Measurements from ENCODE around the gene POLDIP2. TPM values are rescaled to one million over a fixed set of nuclear protein-coding genes. Genes with fewer than 3 reads are reported as not detected.

The POLDIP2 gene
- total and polyA plus RNA-seq, 2 donors (not counting 3 experiments of a cell fraction or from before 2014, with no cell fraction given) = 82.6 to 85.2 TPM

GRCh38 chr17:28363776-28364650, 6.7 kb upstream of the POLDIP2 start:
- BruUV-seq (replicated peaks) = no TSS peak

GRCh38 chr17:28363186-28363585, 5.9 kb upstream of the POLDIP2 start:
- peaks cover 14 to 27% of the 10 kb centered on the region in 2 experiments for H3K36me3 ChIP-seq (ENCODE audit: control insufficient read depth in 2 of 2, extremely low read depth in 1 of 2, insufficient read depth in 2 of 2, low read length in 2 of 2)
- CTCF ChIA-PET = no interaction called here
- H4K20me1 ChIP-seq (replicated peaks; ENCODE audit: control insufficient read depth, extremely low read depth, insufficient read depth, low read length) = no peaks in the 10 kb centered on the region
- TF ChIP-seq GATA2 (IDR thresholded peaks at IDR 0.05; ENCODE audit: insufficient read depth, insufficient read length, low read depth, low read length) = no peak
- H2AFZ ChIP-seq (ENCODE audit: low read depth, low read length) = no peak overlapping the region
- peaks cover under 1% of the 10 kb centered on the region for H3K9me1 ChIP-seq (replicated peaks; ENCODE audit: control insufficient read depth, extremely low read depth, insufficient read depth, low read length)
- H3K79me2 ChIP-seq (ENCODE audit: control insufficient read depth, insufficient read depth, low read length) = peaks cover 7% of the 10 kb centered on the region
- FAIRE-seq (no peak), DNase-seq (ENCODE audit: low read depth, low spot score) (no peak)
- intact Hi-C loops (cut with micrococcal nuclease) (no loop called here), dilution Hi-C loops (cut with MboI; ENCODE audit: extremely low pct_ligation_motif_present, low sequenced_read_pairs) (no loop called here)
- H3K4me2 ChIP-seq (ENCODE audit: insufficient read depth, low read length) = no peak overlapping the region
- H3K9ac ChIP-seq (replicated peaks; ENCODE audit: extremely low read depth, insufficient read depth, low read length) = no peak overlapping the region
- BruUV-seq (replicated peaks) = no TSS peak
- POLR2A ChIA-PET = interaction anchor here (0.6 kb wide), 1 partner anchor 83 kb away, joined by 6 read pairs; no protein-coding TSS in a partner anchor
- no peak overlapping the region for H3K27ac ChIP-seq (ENCODE audit: insufficient read depth, low read depth, low read length)
- peaks cover 5% of the 10 kb centered on the region for H3K4me1 ChIP-seq (ENCODE audit: control insufficient read depth, extremely low read depth, insufficient read depth, low read length)
- no peak overlapping the region for H3K4me3 ChIP-seq (replicated peaks in 1 of 3; ENCODE audit: insufficient read depth in 1 of 3, low read depth in 1 of 3, low read length in 3 of 3)
- no peaks in the 10 kb centered on the region for H3K9me3 ChIP-seq (replicated peaks; ENCODE audit: control insufficient read depth, insufficient read depth, low read length)
- H3K27me3 ChIP-seq (ENCODE audit: control insufficient read depth in 2 of 2, insufficient read depth in 2 of 2, low read length in 2 of 2) = no peaks in the 10 kb centered on the region

More at GRCh38 chr17:28363776-28364650, 6.7 kb upstream of the POLDIP2 start:
- Histone ChIP-seq H3K4me2 (ENCODE audit: insufficient read depth, low read length) (no peak overlapping the region), H3K27me3 (ENCODE audit: control insufficient read depth in 2 of 2, insufficient read depth in 2 of 2, low read length in 2 of 2) (no peaks in the 10 kb centered on the region), H3K9ac (replicated peaks; ENCODE audit: extremely low read depth, insufficient read depth, low read length) (no peak overlapping the region), H3K36me3 (ENCODE audit: control insufficient read depth in 2 of 2, extremely low read depth in 1 of 2, insufficient read depth in 2 of 2, low read length in 2 of 2) (peaks cover 14 to 27% of the 10 kb centered on the region in 2 experiments), H3K9me3 (replicated peaks; ENCODE audit: control insufficient read depth, insufficient read depth, low read length) (no peaks in the 10 kb centered on the region), H3K27ac (ENCODE audit: insufficient read depth, low read depth, low read length) (no peak overlapping the region), H3K9me1 (replicated peaks; ENCODE audit: control insufficient read depth, extremely low read depth, insufficient read depth, low read length) (no peaks in the 10 kb centered on the region), H4K20me1 (replicated peaks; ENCODE audit: control insufficient read depth, extremely low read depth, insufficient read depth, low read length) (no peaks in the 10 kb centered on the region), H2AFZ (ENCODE audit: low read depth, low read length) (no peak overlapping the region), H3K4me3 (replicated peaks in 1 of 3; ENCODE audit: insufficient read depth in 1 of 3, low read depth in 1 of 3, low read length in 3 of 3) (no peak overlapping the region), H3K79me2 (ENCODE audit: control insufficient read depth, insufficient read depth, low read length) (no peaks in the 10 kb centered on the region), H3K4me1 (ENCODE audit: control insufficient read depth, extremely low read depth, insufficient read depth, low read length) (no peaks in the 10 kb centered on the region)
- intact Hi-C loops (cut with micrococcal nuclease) (no loop called here), dilution Hi-C loops (cut with MboI; ENCODE audit: extremely low pct_ligation_motif_present, low sequenced_read_pairs) (no loop called here)
- ChIA-PET POLR2A (interaction anchor here (0.6 kb wide), 1 partner anchor 82 kb away, joined by 6 read pairs; no protein-coding TSS in a partner anchor), CTCF (interaction anchor here (1.8 kb wide), 1 partner anchor 53 kb away, joined by 5 read pairs; no protein-coding TSS in a partner anchor)
- FAIRE-seq (no peak), DNase-seq (ENCODE audit: low read depth, low spot score) (no peak)
- TF ChIP-seq POLR2AphosphoS5 (IDR thresholded peaks at IDR 0.05; ENCODE audit: insufficient read depth, low read depth, low read length) (no peak), FOS (IDR thresholded peaks at IDR 0.05; ENCODE audit: borderline replicate concordance, insufficient read depth, low read length) (no peak), EZH2 (IDR thresholded peaks at IDR 0.05; ENCODE audit: borderline replicate concordance, low read depth, low read length, severe bottlenecking) (no peak), JUN (IDR thresholded peaks at IDR 0.05; ENCODE audit: borderline replicate concordance, insufficient read depth, insufficient read length, low read depth) (no peak), MYC (IDR thresholded peaks at IDR 0.05; ENCODE audit: low read depth, low read length) (no peak)

Measured in endothelial cell of umbilical vein (primary cell).